ENCODE results near the gene GALNT3.

GALNT3 gene

DNA sequence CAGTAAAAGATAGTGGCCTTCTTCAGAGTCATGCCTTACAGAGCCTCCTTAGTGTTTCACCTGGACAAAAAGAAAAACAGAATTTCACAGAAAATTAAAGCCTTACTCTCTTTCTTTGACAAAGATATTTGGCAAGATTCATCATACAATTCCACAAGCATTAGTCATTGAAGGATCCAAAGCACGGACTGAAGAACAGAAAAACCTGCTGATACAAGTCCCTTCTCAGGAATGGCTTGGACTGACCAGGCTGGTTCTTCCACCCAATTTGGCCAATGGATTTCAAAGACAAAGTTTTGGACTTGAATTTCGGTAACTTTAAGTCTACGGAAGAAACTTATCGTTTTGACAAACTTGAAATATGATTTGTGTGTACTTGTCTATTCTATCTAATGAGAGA, 39.1 kb upstream of the GALNT3 start:
- H3K4me3 ChIP-seq (ENCODE audit: low read depth, low read length): no peak overlapping the region
- DNase-seq (ENCODE audit: low read depth): no peak
- TF ChIP-seq, protein P1, sequence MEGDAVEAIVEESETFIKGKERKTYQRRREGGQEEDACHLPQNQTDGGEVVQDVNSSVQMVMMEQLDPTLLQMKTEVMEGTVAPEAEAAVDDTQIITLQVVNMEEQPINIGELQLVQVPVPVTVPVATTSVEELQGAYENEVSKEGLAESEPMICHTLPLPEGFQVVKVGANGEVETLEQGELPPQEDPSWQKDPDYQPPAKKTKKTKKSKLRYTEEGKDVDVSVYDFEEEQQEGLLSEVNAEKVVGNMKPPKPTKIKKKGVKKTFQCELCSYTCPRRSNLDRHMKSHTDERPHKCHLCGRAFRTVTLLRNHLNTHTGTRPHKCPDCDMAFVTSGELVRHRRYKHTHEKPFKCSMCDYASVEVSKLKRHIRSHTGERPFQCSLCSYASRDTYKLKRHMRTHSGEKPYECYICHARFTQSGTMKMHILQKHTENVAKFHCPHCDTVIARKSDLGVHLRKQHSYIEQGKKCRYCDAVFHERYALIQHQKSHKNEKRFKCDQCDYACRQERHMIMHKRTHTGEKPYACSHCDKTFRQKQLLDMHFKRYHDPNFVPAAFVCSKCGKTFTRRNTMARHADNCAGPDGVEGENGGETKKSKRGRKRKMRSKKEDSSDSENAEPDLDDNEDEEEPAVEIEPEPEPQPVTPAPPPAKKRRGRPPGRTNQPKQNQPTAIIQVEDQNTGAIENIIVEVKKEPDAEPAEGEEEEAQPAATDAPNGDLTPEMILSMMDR (IDR thresholded peaks at IDR 0.05; ENCODE audit: insufficient read depth, low read depth, low read length, missing control alignments): no peak

DNA sequence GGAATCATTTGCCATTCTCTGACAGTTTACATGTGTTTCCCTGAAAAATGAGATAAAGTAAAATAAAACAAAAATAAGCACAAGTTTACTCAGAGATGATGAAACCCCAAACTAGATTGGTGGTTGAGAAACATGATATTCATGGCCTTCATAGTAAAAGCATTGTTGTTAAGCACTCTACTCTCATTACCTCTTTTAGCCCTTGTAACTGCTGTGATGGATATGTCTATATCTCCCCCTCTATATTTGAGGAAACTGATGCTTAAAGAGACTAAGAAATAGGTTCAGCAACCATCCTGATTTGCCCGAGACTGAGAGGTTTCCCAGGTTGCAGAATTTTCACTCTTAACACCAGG, 33.9 kb upstream of the GALNT3 start:
- no peak overlapping the region for H3K4me3 ChIP-seq (ENCODE audit: low read depth, low read length)
- DNase-seq (ENCODE audit: low read depth): no peak
- TF ChIP-seq, protein P1 (IDR thresholded peaks at IDR 0.05; ENCODE audit: insufficient read depth, low read depth, low read length, missing control alignments): no peak

DNA sequence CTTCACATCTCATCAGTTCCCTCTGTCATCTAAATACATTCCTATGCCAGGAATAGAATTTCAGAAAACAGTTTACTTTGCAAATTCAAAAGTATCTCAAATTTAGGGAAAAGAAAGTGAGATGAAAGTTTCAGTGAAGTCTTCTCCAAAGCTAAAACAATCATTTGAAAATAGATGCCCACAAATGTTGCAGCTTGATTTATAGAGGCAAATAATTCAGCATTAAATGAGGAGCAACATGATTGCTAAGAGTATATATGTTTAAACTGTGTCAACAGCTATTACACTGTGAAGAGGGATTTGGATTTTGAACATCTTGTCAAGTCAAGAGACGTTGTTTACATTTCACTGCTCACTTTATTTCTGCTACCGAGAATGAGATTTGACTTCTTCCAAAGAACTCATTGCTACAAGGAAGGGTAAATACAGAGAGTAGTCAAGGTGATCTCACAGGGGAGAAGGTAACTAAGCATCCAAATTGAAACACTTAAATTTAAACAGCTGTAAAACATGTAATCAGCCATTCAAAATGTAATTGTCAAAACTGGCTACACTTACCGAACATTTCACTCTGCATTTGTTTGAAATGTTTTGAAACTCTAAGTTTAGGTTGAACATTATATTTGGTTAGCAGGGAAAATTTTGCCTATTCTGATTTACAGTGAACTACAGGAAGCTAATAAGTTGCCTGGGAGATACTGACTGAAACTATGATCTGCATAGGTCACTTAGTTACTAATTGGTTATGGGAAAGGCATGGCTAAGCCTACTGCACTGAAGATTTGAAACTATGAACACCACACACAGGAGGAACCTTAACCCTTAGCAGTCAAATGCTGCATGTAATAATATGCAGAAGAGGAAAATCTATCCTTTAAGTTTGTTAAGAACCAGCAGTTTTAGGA, 33.2 kb upstream of the GALNT3 start:
- TF ChIP-seq, protein P1 (IDR thresholded peaks at IDR 0.05; ENCODE audit: insufficient read depth, low read depth, low read length, missing control alignments): no peak
- no peak for DNase-seq (ENCODE audit: low read depth)
- no peak overlapping the region for H3K4me3 ChIP-seq (ENCODE audit: low read depth, low read length)

DNA sequence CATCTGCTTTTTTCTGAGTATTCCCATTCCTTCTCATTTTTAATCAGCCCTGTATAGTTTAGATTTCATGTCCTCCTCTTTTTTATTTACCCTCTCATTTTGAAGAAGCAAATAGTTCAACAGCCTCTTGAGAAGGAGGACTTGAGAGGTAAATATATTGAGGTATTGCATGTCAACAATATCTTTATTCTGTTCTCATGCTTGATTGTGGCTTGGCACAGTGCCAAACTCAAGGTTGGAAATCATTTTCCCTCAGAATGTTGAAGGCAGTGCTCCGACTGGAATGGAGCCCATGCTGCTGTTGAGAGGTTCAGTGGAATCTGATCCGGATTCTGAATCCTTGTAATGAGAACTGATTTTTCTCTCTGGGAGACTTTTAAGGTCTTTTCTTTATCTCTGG, 31.0 kb upstream of the GALNT3 start:
- no peak overlapping the region for H3K4me3 ChIP-seq (ENCODE audit: low read depth, low read length)
- TF ChIP-seq, protein P1 (IDR thresholded peaks at IDR 0.05; ENCODE audit: insufficient read depth, low read depth, low read length, missing control alignments): no peak
- no peak for DNase-seq (ENCODE audit: low read depth)

DNA sequence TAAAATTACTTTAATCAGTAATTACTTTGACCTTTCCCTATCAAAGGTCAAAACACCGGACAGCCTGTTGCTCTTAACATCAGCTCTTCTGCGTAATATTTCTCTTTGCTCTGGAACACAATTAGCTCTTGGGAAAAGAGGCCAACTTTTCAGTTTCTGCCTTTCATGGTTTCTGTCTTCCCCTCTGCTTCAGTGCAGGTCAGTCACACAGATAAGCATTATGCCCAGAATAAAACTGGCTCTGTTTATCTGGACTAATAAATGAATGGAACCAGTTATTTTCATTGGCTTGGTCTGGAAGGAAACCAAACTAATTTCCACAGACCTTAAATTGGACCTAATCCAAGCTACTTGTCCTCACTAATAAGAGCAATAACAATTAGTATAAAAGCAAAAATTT, 26.2 kb upstream of the GALNT3 start:
- TF ChIP-seq, protein P1 (IDR thresholded peaks at IDR 0.05; ENCODE audit: insufficient read depth, low read depth, low read length, missing control alignments): no peak
- no peak for DNase-seq (ENCODE audit: low read depth)
- H3K4me3 ChIP-seq (ENCODE audit: low read depth, low read length): no peak overlapping the region

DNA sequence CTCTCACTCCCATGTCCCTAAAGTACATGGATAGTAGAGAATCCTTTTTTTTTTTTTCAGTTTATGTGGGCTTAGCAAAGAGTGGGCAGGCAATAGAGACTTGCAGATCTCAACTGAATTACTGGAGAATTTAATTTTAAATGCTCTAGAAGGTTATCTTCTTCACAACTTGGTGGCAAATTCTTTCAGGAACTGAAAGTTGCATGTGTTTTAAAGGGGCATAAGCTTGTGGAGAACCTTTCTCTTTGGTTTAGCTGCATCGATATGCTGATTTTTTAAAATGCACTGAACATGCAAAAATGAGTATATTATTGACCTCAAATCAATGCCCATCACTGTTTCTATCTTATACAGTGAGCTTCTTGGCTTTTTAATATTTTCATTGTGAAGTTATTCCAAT, 24.9 kb upstream of the GALNT3 start:
- TF ChIP-seq, protein P1 (IDR thresholded peaks at IDR 0.05; ENCODE audit: insufficient read depth, low read depth, low read length, missing control alignments): no peak
- H3K4me3 ChIP-seq (ENCODE audit: low read depth, low read length): no peak overlapping the region

More for the DNA sequence above, 24.9 kb upstream of the GALNT3 start:
- no peak for DNase-seq (ENCODE audit: low read depth)
